Testis (tissue), 3 donors: ENCODE measurements around the gene DDI2. TPM values are rescaled to one million over a fixed set of nuclear protein-coding genes. Genes with fewer than 3 reads are reported as not detected.

Experiments used
- DNase-seq: peaks from one replicate; pipeline ENCODE4 v3.0.0-alpha.2; 2019
- H3K27ac ChIP-seq, 2 donors: fragments of 200-600 bp; sonication (generic); one replicate each; pipeline ENCODE4 v1.5.1; 2019
- H3K27me3 ChIP-seq: fragments of 200-600 bp; sonication (generic); one replicate; pipeline ENCODE4 v1.5.1; 2019
- H3K36me3 ChIP-seq: fragments of 200-600 bp; sonication (generic); one replicate; pipeline ENCODE4 v1.5.1; 2017; ENCODE audit warnings: low read depth; ENCODE audit errors: missing control alignments
- H3K4me1 ChIP-seq: fragments of 200-600 bp; sonication (generic); one replicate; pipeline ENCODE4 v1.5.1; 2019
- H3K4me3 ChIP-seq, 2 donors: fragments of 200-600 bp; sonication (generic); one replicate each; pipeline ENCODE4 v1.5.1; 2017 to 2019
- H3K9me3 ChIP-seq: fragments of 200-600 bp; sonication (generic); one replicate; pipeline ENCODE4 v1.5.1; 2017
- POLR2A ChIP-seq: fragments of 450-650 bp; IDR thresholded peaks from one replicate; pipeline ENCODE4 v1.6.1; 2017; ENCODE audit warnings: antibody characterized with exemption, mild to moderate bottlenecking, moderate library complexity
- WGBS, 2 donors: methylation state at CpG; one replicate each; pipeline ENCODE4 v1.1.5; 2018; 5-methylcytosine and 5-hydroxymethylcytosine counted together
- intact Hi-C: fragments of 100-400 bp; cut with DNase I; formaldehyde crosslinking; loops from one replicate; pipeline ENCODE4 v1.15.1; 2023; ENCODE audit warnings: low total_unique reads
- polyA plus RNA-seq: library from polyadenylated mRNA; stranded (reverse); fragments of 350-450 nt; fragmentation: Illumina TruSeq; extraction: RNeasy Lipid Tissue Mini Kit (QIAGEN cat#74804); gene quantifications from one replicate; pipeline ENCODE4 v1.2.3, GENCODE V29; 2014; ENCODE audit warnings: low read depth, low replicate concordance; ENCODE audit not compliant: insufficient read depth
- total RNA-seq, 2 donors: library from RNA; depleted of rRNA; stranded (reverse); fragments of >200 nt; gene quantifications; one replicate each; pipeline ENCODE4 v1.2.3, GENCODE V29; 2016
- TF ChIP-seq, protein P1 (sequence below), 3 experiments: fragments of 450-650 bp in 2 of 3; fragments of 200-600 bp in 1 of 3; sonication (generic) in 1 of 3; IDR thresholded peaks; one replicate each; pipeline ENCODE4 v1.5.1; 2016 to 2019; ENCODE audit warnings: antibody characterized with exemption in 3 of 3, mild to moderate bottlenecking in 2 of 3, moderate library complexity in 1 of 3

Gene DDI2
- total and polyA plus RNA-seq, 3 donors from 2014 or later = 9.6 to 54.2 (median 45.2) TPM

DNA sequence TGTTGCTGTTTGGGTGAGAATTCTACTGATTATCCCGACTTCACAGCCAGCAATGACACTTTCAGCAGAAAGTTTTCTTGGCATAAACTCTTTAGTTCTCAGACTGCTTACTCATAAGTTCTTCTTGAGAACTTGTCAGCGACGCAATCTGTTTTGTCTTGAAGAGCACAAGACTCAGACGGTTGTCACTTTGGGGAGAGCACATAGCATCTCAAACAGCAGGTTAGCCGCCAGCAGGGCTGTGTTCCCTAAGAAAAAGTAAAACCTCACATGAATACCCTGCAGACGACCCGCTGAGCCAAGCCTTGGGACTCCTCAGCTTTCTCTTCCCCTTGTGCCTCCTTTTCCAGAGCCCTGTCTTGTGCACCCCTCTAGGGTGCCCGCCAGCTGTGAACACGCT lies 43.8 kb upstream of the DDI2 start:
- DNase-seq = no peak
- H3K36me3 ChIP-seq = no peaks in the 10 kb centered on the region
- intact Hi-C loops = no loop called here
- H3K27ac ChIP-seq = no peak overlapping the region
- no peak overlapping the region for H3K4me3 ChIP-seq
- H3K4me1 ChIP-seq = no peaks in the 10 kb centered on the region
- no peaks in the 10 kb centered on the region for H3K9me3 ChIP-seq
- WGBS, 2 donors = 81 to 84% methylated on average over 9 of the region's 9 CpGs
- no peaks in the 10 kb centered on the region for H3K27me3 ChIP-seq
- TF ChIP-seq, protein P1, sequence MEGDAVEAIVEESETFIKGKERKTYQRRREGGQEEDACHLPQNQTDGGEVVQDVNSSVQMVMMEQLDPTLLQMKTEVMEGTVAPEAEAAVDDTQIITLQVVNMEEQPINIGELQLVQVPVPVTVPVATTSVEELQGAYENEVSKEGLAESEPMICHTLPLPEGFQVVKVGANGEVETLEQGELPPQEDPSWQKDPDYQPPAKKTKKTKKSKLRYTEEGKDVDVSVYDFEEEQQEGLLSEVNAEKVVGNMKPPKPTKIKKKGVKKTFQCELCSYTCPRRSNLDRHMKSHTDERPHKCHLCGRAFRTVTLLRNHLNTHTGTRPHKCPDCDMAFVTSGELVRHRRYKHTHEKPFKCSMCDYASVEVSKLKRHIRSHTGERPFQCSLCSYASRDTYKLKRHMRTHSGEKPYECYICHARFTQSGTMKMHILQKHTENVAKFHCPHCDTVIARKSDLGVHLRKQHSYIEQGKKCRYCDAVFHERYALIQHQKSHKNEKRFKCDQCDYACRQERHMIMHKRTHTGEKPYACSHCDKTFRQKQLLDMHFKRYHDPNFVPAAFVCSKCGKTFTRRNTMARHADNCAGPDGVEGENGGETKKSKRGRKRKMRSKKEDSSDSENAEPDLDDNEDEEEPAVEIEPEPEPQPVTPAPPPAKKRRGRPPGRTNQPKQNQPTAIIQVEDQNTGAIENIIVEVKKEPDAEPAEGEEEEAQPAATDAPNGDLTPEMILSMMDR (IDR thresholded peaks at IDR 0.05) = no peak
- TF ChIP-seq POLR2A = no peak

DNA sequence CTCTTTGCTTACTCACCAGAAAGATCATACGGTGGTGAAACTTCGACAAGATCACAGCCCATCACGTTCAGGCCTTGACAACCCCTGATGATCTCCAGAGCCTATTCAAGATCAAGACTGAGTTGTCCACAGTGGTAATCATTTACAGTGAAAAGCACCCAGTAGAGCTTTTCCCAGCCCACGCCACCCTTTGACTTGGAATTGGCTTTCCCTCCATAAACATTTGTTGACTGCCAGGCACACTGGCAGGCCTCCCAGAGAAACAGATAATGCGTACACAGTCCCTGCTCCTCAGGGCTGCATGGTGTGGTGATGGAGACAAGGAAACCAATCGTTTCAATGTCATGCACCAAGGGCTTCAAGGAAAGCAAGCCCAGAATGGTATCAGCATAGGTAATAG lies 42.5 kb upstream of the DDI2 start:
- 65 to 73% methylated on average over 6 of the region's 6 CpGs for WGBS, 2 donors

DNA sequence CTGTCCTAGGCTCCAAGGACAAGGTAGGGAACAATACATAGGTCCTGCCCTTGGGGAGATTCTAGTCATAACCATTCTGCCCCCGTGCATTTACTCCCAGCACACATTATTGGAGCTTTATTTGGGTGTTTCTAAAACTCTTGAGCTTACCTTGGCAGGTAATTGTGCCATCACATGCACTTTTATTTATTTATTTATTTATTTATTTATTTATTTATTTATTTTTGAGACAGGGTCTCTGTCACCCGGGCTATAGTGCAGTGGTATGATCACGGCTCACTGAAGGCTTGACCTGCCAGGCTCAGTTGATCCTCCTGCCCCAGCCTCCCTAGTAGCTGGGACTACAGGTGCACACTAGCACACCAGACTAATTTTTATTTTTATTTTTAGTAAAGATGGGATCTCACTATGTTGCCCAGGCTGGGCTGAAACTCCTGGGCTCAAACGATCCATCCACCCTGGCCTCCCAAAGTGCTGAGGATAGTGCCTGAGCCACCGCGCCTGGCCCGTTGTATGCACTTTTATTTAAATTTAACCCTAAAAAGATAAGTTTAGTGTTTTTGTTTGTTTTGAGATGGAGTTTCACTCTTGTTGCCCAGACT lies 41.6 kb upstream of the DDI2 start:
- TF ChIP-seq, protein P1 (IDR thresholded peaks at IDR 0.05) = no peak
- no peak for TF ChIP-seq POLR2A
- no peaks in the 10 kb centered on the region for H3K9me3 ChIP-seq
- intact Hi-C loops = no loop called here
- no peaks in the 10 kb centered on the region for H3K36me3 ChIP-seq
- peaks cover 2% of the 10 kb centered on the region for H3K4me1 ChIP-seq
- no peak overlapping the region for H3K4me3 ChIP-seq
- H3K27ac ChIP-seq = no peak overlapping the region
- no peak for DNase-seq
- WGBS, 2 donors = 93 to 97% methylated on average over 7 of the region's 7 CpGs
- no peaks in the 10 kb centered on the region for H3K27me3 ChIP-seq

More for the DNA sequence above, 42.5 kb upstream of the DDI2 start:
- Histone ChIP-seq H3K36me3 (no peaks in the 10 kb centered on the region), H3K4me3 (no peak overlapping the region), H3K27ac (no peak overlapping the region), H3K9me3 (no peaks in the 10 kb centered on the region), H3K27me3 (no peaks in the 10 kb centered on the region), H3K4me1 (peaks cover 2% of the 10 kb centered on the region)
- no peak for TF ChIP-seq POLR2A
- TF ChIP-seq, protein P1 (IDR thresholded peaks at IDR 0.05) = no peak
- DNase-seq = no peak
- intact Hi-C loops = no loop called here

DNA sequence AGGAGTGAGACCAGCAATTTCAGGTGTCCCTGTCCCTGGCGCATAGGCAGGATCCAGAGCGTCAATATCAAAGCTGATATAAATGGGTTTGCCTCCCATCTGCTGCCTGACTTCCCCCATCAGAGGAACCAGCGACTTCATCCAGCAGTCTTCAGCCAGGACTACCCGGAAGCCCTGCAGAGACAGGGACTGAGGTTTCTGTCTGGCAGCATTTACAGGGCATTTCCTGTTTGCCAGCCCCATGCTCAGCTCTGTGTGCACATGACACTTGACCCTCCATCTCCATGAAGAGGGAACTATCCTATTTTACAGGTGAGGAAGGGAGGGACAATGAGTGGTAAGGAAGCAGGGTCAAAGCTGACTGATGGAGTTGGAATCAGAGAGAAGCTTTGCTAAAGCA lies 39.6 kb upstream of the DDI2 start:
- intact Hi-C loops = no loop called here
- WGBS, 2 donors = 85 to 89% methylated on average over 4 of the region's 4 CpGs
- DNase-seq = no peak

More for the DNA sequence above, 39.6 kb upstream of the DDI2 start:
- Histone ChIP-seq H3K9me3 (no peaks in the 10 kb centered on the region), H3K4me1 (peaks cover 2% of the 10 kb centered on the region), H3K27ac (no peak overlapping the region), H3K36me3 (no peaks in the 10 kb centered on the region), H3K27me3 (no peaks in the 10 kb centered on the region), H3K4me3 (no peak overlapping the region)
- TF ChIP-seq, protein P1 (IDR thresholded peaks at IDR 0.05) = no peak
- TF ChIP-seq POLR2A = no peak
